GM12874 (cell line): ENCODE results near the gene PWWP2A.

Experiments
- TF ChIP-seq, protein P1 (sequence below): IDR thresholded peaks from 2 replicates; pipeline ENCODE4 v1.5.1; 2011; ENCODE audit warnings: low read depth, mild to moderate bottlenecking, control low read depth, low read length, moderate library complexity; ENCODE audit not compliant: insufficient read depth

PWWP2A gene

DNA sequence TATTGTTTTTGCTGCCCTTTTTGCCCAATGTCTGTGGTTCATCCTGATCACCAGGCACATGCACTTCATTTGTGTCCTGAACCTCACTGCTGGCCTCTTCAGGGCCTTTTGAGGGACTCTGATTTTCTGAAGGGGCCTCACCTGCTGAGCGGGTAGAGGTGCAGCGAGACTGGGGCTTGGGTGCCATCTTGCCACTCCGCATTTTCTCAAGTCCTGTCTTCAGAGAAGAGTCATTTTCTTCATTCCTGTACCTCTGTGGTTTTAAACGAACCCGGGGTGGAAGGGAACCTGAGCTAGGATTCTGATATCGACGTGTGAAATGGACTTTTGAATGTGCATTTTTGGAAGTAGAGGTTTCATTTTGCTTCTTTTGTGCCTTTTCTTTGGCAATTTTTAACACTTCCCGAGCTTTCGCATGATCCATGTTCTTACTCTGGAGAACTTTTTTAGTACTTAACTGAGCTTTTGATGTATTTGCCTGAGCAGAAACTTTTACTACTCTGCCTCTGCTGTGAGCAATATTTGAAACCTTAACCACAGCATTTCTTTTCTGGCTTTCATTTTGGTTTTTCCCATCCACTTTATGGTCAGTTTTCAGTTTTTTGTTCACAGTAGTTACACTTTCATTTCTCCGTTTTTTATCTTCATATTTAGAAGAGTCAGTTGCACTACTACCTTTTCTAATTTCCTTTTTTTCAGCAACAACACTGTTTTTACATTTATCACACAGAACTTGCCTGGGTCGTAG, 26.1 kb downstream of the PWWP2A start:
- TF ChIP-seq, protein P1, sequence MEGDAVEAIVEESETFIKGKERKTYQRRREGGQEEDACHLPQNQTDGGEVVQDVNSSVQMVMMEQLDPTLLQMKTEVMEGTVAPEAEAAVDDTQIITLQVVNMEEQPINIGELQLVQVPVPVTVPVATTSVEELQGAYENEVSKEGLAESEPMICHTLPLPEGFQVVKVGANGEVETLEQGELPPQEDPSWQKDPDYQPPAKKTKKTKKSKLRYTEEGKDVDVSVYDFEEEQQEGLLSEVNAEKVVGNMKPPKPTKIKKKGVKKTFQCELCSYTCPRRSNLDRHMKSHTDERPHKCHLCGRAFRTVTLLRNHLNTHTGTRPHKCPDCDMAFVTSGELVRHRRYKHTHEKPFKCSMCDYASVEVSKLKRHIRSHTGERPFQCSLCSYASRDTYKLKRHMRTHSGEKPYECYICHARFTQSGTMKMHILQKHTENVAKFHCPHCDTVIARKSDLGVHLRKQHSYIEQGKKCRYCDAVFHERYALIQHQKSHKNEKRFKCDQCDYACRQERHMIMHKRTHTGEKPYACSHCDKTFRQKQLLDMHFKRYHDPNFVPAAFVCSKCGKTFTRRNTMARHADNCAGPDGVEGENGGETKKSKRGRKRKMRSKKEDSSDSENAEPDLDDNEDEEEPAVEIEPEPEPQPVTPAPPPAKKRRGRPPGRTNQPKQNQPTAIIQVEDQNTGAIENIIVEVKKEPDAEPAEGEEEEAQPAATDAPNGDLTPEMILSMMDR = no peak

DNA sequence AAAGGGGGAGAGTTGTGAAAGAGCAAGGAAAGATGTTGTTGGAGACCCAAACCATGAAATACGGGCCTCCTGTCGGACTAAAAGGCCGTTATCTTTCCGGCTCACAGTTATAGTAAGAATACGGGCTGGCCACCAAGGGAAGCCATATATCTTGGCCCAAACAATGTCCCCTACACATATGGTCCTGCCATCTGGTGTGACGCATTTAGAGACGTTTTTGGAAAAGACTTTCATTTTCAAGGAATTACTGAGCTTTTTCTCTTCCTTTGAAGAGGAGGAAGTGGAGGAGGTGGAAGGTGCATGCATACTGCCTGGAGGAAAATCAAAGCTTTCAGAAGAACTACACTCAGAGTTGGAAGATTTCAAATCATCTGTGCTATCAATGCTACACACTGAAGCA, 26.7 kb downstream of the PWWP2A start:
- TF ChIP-seq, protein P1 = no peak

DNA sequence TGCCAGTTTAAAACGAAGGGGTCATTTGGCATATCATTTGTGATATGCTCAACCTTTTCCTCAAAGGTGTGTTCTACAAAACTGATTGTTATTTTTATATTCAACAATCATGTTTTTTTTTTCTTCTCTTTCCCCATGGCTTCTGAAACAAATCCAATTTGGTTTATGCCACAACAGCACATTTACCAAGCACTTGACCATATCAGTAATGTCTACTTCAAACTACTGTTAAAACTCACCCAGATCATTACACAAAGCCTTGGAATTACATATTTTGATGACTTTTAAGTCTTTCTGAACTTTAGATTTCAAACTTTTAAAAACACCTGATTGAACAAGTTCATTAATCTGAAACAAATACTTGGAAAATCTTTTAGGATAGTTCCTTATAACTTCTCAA, 29.2 kb downstream of the PWWP2A start:
- TF ChIP-seq, protein P1 = no peak

DNA sequence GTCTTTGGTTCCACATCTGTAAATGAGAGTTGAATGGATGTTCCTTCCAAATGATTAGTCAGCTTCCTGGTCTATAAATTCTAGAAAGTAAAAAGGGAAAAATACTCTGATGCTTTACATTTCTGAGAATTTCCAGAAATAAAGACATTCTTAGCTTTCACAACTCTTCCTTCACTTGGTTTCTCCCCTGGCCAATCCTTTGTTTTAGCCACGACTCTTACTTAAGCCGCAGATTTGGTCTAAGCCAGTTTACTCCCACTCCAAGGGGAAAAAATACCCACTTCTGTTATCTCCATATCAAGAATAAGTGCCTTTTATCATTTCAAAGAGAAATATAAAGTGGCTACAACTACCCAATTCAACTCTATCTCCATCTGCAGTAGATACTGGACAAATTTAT, 29.7 kb downstream of the PWWP2A start:
- TF ChIP-seq, protein P1 = no peak

DNA sequence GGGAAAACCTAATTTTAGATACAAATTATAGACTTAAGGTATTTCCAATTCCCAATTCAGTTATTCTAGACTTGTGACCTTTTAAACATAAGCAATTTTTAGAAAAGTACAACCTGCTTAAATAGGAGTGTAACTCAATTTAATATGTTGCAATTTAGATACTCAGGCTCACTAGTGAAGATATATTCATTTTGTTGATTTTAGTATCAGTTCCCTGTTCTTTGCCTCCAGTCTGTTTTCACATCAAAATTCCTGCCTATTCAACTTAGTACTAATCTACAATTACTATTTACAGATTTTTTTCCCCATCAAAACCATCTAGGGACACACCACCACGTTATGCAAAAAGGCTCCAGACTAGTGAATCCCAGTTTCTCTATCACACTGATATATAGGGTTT, 30.4 kb downstream of the PWWP2A start:
- TF ChIP-seq, protein P1 = no peak

DNA sequence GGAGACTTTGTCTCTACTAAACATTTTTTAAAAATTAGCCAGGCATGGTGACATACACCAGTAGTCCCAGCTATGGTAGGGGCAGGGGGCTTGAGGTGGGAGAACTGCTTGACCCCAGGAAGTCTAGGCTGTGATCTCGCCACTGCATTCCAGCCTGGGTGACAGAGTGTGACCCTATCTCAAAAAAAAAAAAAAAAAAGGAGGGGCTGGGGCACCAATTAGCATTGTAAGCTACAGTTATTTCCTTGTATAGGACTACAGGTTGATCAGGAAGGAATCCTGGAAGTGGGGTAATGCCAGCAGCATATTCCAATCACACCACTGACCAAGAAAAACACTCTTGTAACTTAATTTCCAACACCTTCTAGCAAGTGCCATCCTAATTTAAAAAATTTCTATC, 32.1 kb downstream of the PWWP2A start:
- TF ChIP-seq, protein P1 = no peak

DNA sequence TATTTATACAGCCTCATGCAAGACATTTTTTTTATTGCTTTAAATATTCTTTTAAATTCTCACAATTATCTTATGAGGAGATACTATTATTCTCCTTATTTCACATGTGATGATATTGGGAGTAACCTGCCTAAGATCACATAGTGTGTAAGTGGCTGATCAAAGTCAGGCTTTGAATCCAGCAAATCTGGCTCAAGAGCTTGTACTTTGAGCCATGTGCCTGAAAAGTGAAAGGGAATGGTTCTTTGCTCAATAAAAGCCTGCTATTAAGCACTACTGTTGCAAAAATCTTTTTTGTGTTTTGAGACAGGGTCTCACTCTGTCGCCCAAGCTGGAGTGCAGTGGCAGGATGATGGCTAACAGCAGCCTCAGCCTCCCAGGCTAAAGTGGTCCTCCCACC, 35.1 kb downstream of the PWWP2A start:
- TF ChIP-seq, protein P1 = no peak
